Vagina (tissue), 2 donors: Measurements from ENCODE around the gene SUSD1.

Experiments
- CTCF ChIP-seq, 3 experiments: fragments of 450-650 bp in 2 of 3; fragments of 200-600 bp in 1 of 3; sonication (generic) in 1 of 3; IDR thresholded peaks; one replicate each; pipeline ENCODE4 v1.5.1; 2017 to 2019; ENCODE audit warnings: antibody characterized with exemption in 3 of 3, mild to moderate bottlenecking in 2 of 3, moderate library complexity in 2 of 3
- POLR2A ChIP-seq, 2 donors: fragments of 450-650 bp; IDR thresholded peaks; one replicate each; pipeline ENCODE4 v1.6.1; 2017; ENCODE audit warnings: antibody characterized with exemption in 2 of 2, mild to moderate bottlenecking in 2 of 2, moderate library complexity in 2 of 2
- POLR2AphosphoS5 ChIP-seq, 2 donors: sonication (generic); formaldehyde crosslinking; IDR thresholded peaks; one replicate each; pipeline ENCODE4 v1.9.0; 2017; ENCODE audit warnings: antibody characterized with exemption in 2 of 2, mild to moderate bottlenecking in 2 of 2, low read depth in 1 of 2; ENCODE audit not compliant: insufficient read depth in 1 of 2

- no peak for TF ChIP-seq CTCF (IDR thresholded peaks at IDR 0.05)
- no peak for TF ChIP-seq POLR2AphosphoS5 (IDR thresholded peaks at IDR 0.05; ENCODE audit: insufficient read depth in 1 of 2, low read depth in 1 of 2)
- no peak for TF ChIP-seq POLR2A (IDR thresholded peaks at IDR 0.05)
These were observed 180.2 kb downstream of the SUSD1 start for GRCh38 chr9:111994831-111995458.
